Colonic mucosa (tissue), 4 donors: ENCODE data around the gene RBM28. TPM values are rescaled to one million over a fixed set of nuclear protein-coding genes. Genes with fewer than 3 reads are reported as not detected.
A peak's percentile ranks its signal among the peaks of the same experiment; 100 is the strongest.

Source experiments
- DNase-seq: peaks from one replicate; pipeline ENCODE4 v3.0.0-alpha.2; 2020
- H3K27ac ChIP-seq: fragments of 200-600 bp; one replicate; pipeline ENCODE4 v1.8.0; 2021
- H3K27me3 ChIP-seq: fragments of 200-600 bp; one replicate; pipeline ENCODE4 v1.8.0; 2021
- H3K36me3 ChIP-seq: fragments of 200-600 bp; one replicate; pipeline ENCODE4 v1.8.0; 2021
- H3K4me1 ChIP-seq: fragments of 200-600 bp; one replicate; pipeline ENCODE4 v1.8.0; 2021; ENCODE audit warnings: mild to moderate bottlenecking
- H3K4me3 ChIP-seq: fragments of 200-600 bp; one replicate; pipeline ENCODE4 v1.8.0; 2021
- H3K9ac ChIP-seq, 2 donors: one replicate each; pipeline ENCODE4 v1.7.0; 2013; ENCODE audit warnings: control low read depth in 2 of 2, low read depth in 2 of 2, low read length in 2 of 2
- H3K9me3 ChIP-seq: fragments of 200-600 bp; one replicate; pipeline ENCODE4 v1.8.0; 2021
- CTCF ChIP-seq: fragments of 200-600 bp; IDR thresholded peaks from one replicate; pipeline ENCODE4 v1.8.0; 2022; ENCODE audit warnings: antibody characterized with exemption, mild to moderate bottlenecking
- intact Hi-C: fragments of 100-400 bp; cut with DNase I; formaldehyde crosslinking; loops from one replicate; pipeline ENCODE4 v1.14.1; 2022
- total RNA-seq, 2 donors: library from RNA; stranded (reverse); fragmentation: NEBNext Ultra II Directional in 1 of 2; extraction: Animal tissue kit (Norgen Biotek cat#: 25700) in 1 of 2; gene quantifications; one replicate each; pipeline ENCODE4 v1.2.1, GENCODE V29; 2021
- donor health status: healthy.
- donor health status: DM: no; HTN: no; CAD: no.
- donor health status: DM: no; HTN: no; CAD: no.

RBM28 gene
- total RNA-seq, 2 donors from 2014 or later: 16.3 to 30.6 TPM

GRCh38 chr7:128259131-128260061 lies 84.3 kb downstream of the RBM28 start:
- Histone ChIP-seq H3K36me3 (no peaks in the 10 kb centered on the region), H3K27ac (no peak overlapping the region), H3K9me3 (no peaks in the 10 kb centered on the region), H3K4me1 (peaks cover 10% of the 10 kb centered on the region), H3K9ac (peak overlapping the region; percentile 19 to 35), H3K4me3 (no peak overlapping the region), H3K27me3 (no peaks in the 10 kb centered on the region)
- intact Hi-C loops: no loop called here
- DNase-seq: peak; percentile 87
- TF ChIP-seq CTCF: no peak

- peaks cover 10% of the 10 kb centered on the region for H3K4me1 ChIP-seq
- intact Hi-C loops: no loop called here
- no peak overlapping the region for H3K27ac ChIP-seq
- TF ChIP-seq CTCF: no peak
- H3K27me3 ChIP-seq: no peaks in the 10 kb centered on the region
- no peak for DNase-seq
- no peaks in the 10 kb centered on the region for H3K36me3 ChIP-seq
- H3K9me3 ChIP-seq: no peaks in the 10 kb centered on the region
- no peak overlapping the region for H3K9ac ChIP-seq
- no peak overlapping the region for H3K4me3 ChIP-seq
These were observed 86.2 kb downstream of the RBM28 start for GRCh38 chr7:128257458-128257857.

GRCh38 chr7:128255271-128255670 lies 88.4 kb downstream of the RBM28 start:
- Histone ChIP-seq H3K27ac (no peak overlapping the region), H3K4me1 (peaks cover 10% of the 10 kb centered on the region), H3K4me3 (no peak overlapping the region), H3K9me3 (no peaks in the 10 kb centered on the region), H3K9ac (no peak overlapping the region), H3K27me3 (no peaks in the 10 kb centered on the region), H3K36me3 (no peaks in the 10 kb centered on the region)
- no peak for TF ChIP-seq CTCF
- DNase-seq: no peak
- intact Hi-C loops: no loop called here

DNA sequence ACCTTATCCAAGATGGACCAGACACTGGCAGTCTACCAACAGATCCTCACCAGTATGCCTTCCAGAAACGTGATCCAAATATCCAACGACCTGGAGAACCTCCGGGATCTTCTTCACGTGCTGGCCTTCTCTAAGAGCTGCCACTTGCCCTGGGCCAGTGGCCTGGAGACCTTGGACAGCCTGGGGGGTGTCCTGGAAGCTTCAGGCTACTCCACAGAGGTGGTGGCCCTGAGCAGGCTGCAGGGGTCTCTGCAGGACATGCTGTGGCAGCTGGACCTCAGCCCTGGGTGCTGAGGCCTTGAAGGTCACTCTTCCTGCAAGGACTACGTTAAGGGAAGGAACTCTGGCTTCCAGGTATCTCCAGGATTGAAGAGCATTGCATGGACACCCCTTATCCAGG lies 89.2 kb downstream of the RBM28 start:
- intact Hi-C loops: no loop called here
- H3K9ac ChIP-seq: no peak overlapping the region
- DNase-seq: no peak
- H3K9me3 ChIP-seq: no peaks in the 10 kb centered on the region
- TF ChIP-seq CTCF: no peak
- H3K4me1 ChIP-seq: peaks cover 7% of the 10 kb centered on the region
- H3K4me3 ChIP-seq: no peak overlapping the region
- H3K36me3 ChIP-seq: no peaks in the 10 kb centered on the region
- no peak overlapping the region for H3K27ac ChIP-seq
- H3K27me3 ChIP-seq: no peaks in the 10 kb centered on the region

- TF ChIP-seq CTCF: no peak
- Histone ChIP-seq H3K4me3 (no peak overlapping the region), H3K9ac (no peak overlapping the region), H3K27me3 (no peaks in the 10 kb centered on the region), H3K27ac (no peak overlapping the region), H3K4me1 (no peaks in the 10 kb centered on the region), H3K9me3 (no peaks in the 10 kb centered on the region), H3K36me3 (no peaks in the 10 kb centered on the region)
- intact Hi-C loops: no loop called here
- no peak for DNase-seq
These were observed 90.0 kb downstream of the RBM28 start for GRCh38 chr7:128253701-128254100.
